CD4-positive, alpha-beta T cell treated with Interferon alpha-2 for 1 hour (primary cell): ENCODE results near the gene TTC23.

Experiments used
- DNase-seq, 2 donors: peaks; one replicate each; pipeline ENCODE4 v3.0.0-alpha.2; 2020 to 2022

Gene TTC23

GRCh38 chr15:99187936-99188335 is 61.4 kb downstream of the TTC23 start:
- no peak for DNase-seq

DNA sequence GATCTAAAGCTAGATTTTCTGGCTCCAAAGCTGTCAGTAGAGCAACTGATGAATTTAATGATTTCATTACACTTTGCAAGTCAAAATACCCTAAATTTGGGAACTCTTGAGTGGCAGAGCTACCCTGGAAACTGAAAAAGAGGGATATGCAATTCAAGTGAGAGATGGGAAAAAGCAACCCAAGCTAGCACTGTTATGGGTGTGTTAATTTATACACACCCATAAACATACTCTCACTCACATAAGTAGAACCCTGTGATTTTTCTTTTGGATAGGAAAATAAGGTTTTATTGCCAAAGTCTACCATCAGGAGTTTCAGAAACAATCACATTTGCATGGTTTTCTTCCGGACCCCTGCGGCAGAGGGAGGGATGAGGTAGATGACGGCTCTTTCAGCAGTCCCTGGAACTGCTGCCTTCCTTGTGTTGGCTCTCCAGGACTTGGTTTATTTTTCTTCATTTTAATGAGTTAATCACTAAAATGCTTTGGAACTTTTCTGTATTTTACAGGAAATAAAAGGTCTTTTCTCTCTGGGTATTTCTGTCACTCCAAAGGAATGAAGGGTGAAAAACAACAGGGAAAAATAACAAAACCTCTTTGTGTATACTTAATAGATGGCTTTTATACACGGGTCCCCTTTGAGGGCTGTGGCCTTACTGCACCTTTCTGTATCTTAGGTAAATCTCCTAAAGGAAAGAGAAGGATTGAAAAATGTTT is 63.8 kb downstream of the TTC23 start:
- DNase-seq = no peak

- no peak for DNase-seq
Observed at GRCh38 chr15:99182791-99183190, 66.6 kb downstream of the TTC23 start.

DNA sequence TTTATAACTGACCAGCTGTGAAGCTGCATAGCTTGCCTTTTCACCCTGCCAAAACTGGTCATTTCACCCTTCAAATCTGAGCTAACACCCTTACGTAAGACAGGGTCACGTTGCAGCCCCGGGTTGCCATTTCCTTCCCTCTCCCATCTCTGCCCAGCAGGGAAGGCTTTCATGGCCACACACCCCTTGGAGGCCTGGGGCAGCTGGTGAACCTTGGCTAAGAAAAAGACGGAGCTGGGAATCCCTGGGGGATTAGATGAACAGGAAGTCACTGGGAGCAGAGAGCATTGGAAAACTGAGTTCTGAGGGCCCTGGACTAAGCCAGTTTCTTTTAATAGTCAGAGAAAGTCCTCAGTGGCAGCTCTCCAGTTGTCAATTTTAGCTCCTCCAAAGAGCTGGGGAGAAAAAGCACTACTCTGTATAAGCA is 67.8 kb downstream of the TTC23 start:
- DNase-seq = no peak

DNA sequence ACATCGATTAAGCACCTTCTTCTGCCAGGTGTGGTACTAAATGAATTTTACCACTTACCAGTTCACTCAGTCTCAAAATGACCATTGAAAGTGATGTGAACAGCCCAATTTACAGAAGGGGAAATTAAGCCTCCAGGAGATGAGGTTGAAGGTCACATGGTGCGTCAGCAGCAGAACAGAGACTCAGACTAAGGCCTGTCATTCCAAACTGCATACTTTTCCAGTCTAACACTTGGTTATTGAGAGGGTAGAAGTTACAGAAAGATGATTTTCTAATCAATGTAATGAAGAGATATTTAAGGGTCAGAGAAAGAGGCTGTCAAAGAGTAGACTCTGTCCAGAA is 68.4 kb downstream of the TTC23 start:
- no peak for DNase-seq

GRCh38 chr15:99180086-99180963 is 69.1 kb downstream of the TTC23 start:
- no peak for DNase-seq

- no peak for DNase-seq
Observed at GRCh38 chr15:99177679-99178078, 71.7 kb downstream of the TTC23 start.

- no peak for DNase-seq
Observed at GRCh38 chr15:99176757-99177156, 72.6 kb downstream of the TTC23 start.

GRCh38 chr15:99174567-99175395 is 74.6 kb downstream of the TTC23 start:
- DNase-seq = no peak

GRCh38 chr15:99172989-99173388 is 76.4 kb downstream of the TTC23 start:
- DNase-seq = no peak

DNA sequence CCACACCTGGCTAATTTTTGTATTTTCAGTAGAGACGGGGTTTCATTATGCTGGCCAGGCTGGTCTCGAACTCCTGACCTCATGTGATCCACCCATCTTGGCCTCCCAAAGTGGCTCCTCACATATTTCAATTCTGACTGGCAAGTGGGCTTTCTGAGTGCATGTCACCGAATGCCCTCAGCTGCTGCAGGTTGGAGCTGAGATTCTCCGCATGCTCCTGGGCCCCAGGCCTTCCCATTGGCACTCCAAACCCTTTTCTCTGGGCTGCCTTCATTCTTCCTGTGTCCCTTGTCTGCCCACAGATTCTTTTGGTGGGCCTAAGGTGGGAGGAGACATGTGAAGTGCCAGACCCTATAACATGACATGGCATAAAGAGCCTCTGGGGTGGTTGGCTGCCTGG is 77.2 kb downstream of the TTC23 start:
- no peak for DNase-seq

- no peak for DNase-seq
Observed at GRCh38 chr15:99170476-99171065, 78.8 kb downstream of the TTC23 start.

- no peak for DNase-seq
Observed at GRCh38 chr15:99169769-99170311, 79.5 kb downstream of the TTC23 start.

DNA sequence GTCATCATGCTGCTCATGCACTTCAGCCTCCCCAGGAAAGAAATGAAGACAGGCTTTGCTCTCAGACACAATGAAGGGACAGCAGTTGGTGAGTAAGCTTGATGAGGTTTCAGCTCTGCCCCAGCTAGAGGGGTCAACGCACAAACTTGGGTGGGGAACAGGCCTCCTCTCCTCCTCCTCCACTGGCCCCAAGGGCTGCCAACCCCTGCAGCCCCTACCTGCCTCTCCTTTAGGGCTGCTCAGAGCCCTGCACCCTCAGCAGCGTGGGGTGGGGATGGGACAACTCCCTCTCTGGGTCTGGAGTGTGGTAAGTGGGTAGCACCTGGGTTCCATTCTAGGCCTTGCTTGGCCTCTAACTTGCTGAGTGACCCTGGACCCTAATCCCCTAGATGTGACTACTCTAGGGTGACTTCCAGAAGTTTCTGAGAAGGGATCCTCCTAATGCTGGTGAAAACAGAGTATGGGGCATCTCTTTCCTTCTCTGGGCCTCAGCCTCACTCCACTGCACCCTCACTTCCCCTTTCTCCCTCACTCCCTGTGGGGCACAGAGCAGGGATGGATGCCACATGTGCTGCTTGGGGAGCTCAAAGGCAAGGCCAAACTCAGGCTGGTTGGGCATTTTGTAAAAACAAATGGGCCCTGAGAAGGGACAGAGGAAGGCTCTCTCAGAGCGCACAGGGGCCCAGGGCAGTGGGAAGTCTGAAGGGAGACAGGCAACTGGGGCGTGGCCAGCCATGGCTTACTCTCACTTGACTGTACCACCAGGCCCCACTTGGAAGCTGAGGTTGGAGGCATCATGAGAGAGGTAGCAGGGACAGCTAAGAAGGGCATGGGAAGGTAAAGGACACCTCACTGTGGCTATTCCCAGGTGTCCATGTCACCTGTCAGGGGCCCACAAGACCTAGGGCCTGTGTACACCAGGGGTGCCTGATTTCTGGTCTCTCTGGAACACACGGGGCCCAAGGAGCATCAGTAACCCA is 80.5 kb downstream of the TTC23 start:
- DNase-seq = no peak

DNA sequence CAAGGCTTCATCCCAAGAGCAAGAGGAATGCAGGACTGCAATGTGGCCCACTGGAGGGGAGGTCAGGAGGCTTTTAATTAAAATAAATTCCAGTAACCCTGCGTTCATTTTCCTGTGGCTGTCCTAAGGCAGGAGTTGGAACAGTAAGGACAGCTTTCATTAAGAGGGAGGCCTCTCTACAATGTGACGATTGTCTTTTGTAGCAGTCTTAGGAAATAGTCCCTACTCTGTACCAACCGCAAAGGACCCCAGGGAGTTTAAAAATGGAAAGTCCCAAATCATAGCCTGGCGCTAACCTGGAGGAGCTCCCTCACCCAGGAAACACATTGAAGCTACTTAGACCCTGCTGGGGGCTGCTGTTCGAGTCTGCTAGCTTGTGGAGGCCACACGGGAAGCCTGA is 81.7 kb downstream of the TTC23 start:
- DNase-seq = no peak

- DNase-seq = no peak
Observed at GRCh38 chr15:99167201-99167600, 82.2 kb downstream of the TTC23 start.

DNA sequence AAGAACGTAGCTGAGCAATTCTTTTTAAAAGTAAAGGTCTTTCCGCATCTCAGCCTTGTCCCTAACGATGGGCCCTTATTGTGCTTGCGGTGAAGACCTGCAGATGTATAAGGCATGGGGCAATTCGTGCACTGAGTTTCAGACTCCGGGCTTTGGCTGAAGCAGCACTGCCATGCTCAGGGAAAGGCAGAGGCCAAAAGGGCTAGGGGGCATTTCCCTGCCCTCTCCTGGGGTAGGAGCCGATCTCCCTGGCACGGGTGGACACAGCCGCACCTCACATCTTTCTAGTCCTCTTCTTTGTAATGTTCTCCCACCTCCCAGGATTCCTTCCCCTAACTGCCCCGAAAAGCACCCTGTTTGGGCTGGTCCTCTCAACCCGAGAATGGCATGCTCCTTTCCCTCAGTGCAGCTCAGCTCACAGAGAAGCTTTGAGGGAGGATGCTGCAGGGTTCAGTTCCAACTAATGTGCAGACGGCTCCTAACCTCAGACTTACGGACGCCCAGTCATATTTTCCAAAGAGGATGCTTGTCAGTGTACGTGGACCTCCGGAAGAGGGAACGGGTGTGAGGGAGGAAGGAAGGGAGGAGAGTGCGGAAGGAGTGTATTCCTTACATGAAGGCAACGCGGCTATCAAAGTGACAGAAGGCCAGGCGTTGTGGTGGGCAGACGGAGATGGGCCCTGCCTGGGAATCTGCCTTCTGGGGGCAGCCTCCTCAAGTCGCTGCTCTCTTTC is 83.3 kb downstream of the TTC23 start:
- DNase-seq = no peak

DNA sequence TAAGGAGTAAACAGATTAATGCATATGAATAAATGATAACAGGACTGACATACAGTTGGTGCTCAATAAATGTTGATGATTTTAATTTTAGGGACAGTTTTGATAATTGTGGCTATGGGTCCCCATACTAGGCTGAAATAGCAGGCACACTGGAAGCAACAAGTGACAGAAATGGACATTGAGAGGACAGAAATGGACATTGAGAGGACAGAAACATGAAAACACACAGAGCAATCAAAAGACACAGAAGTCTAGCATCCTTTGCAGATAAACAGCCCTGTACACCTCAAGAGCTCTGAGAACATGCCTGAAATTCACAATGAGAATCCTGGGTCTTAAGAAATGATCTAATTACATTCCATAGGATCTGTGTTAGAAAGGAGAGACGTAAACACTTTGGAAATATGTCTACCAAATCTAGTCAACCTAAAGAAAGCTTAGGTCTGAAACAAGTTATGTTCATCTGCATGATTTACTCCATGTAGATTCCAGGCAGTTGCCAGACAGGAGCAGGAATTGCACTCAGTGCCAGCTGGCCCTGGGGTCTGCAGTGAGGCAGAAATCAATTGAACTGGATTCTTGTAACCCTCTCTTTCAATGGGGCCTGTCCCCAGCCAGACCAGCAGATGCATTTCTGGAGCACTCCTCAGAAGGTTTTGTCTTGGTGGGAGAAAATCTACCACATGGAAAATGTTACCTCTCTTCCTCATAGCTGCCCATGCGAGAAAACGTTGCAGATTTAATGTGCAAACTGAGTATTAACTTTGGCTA is 84.2 kb downstream of the TTC23 start:
- no peak for DNase-seq

- DNase-seq = no peak
Observed at GRCh38 chr15:99164119-99164518, 85.3 kb downstream of the TTC23 start.
